ENCODE measurements around the gene PBX4. TPM values are rescaled to one million over a fixed set of nuclear protein-coding genes. Genes with fewer than 3 reads are reported as not detected.

The PBX4 gene
- total RNA-seq, 1 experiment from 2014 or later: 0.30 TPM

- Mint-ChIP-seq H3K4me3 (ENCODE audit: unreplicated experiment) (no peak overlapping the region), H3K4me1 (ENCODE audit: insufficient read depth, unreplicated experiment) (peaks cover 6% of the 10 kb centered on the region), H3K9me3 (ENCODE audit: unreplicated experiment) (no peaks in the 10 kb centered on the region), H3K27ac (ENCODE audit: low read depth, unreplicated experiment) (no peak overlapping the region), H3K27me3 (ENCODE audit: insufficient read depth, unreplicated experiment) (no peaks in the 10 kb centered on the region), H3K36me3 (ENCODE audit: insufficient read depth, unreplicated experiment) (no peaks in the 10 kb centered on the region)
- CTCF ChIA-PET: interaction anchor here (0.6 to 3.5 kb wide), 3 partner anchors 18 to 95 kb away, joined by 3 to 21 read pairs (median 8); partner anchors contain the start of gene GMIP
- TF ChIP-seq CTCF (IDR thresholded peaks at IDR 0.05; ENCODE audit: unreplicated experiment): no peak
- POLR2A ChIA-PET: no interaction called here
- DNase-seq (ENCODE audit: unreplicated experiment): no peak
- intact Hi-C loops (cut with micrococcal nuclease): loop anchor here (5.0 kb wide), 2 partner anchors 77 to 92 kb away; partner anchors contain the start of genes GMIP and LPAR2
- no TSS peak for BruUV-seq (replicated peaks)
Observed at GRCh38 chr19:19549804-19550464, 68.6 kb downstream of the PBX4 start.

GRCh38 chr19:19548915-19549759 lies 69.3 kb downstream of the PBX4 start:
- TF ChIP-seq CTCF (IDR thresholded peaks at IDR 0.05; ENCODE audit: unreplicated experiment): no peak
- no peak overlapping the region for H3K27ac Mint-ChIP-seq (ENCODE audit: low read depth, unreplicated experiment)
- H3K36me3 Mint-ChIP-seq (ENCODE audit: insufficient read depth, unreplicated experiment): no peaks in the 10 kb centered on the region
- H3K4me3 Mint-ChIP-seq (ENCODE audit: unreplicated experiment): no peak overlapping the region
- CTCF ChIA-PET: interaction anchor here (1.5 kb wide), 1 partner anchor 17 kb away, joined by 8 read pairs; no protein-coding TSS in a partner anchor
- H3K4me1 Mint-ChIP-seq (ENCODE audit: insufficient read depth, unreplicated experiment): peaks cover 6% of the 10 kb centered on the region
- peak; percentile 30 for DNase-seq (ENCODE audit: unreplicated experiment)
- no peaks in the 10 kb centered on the region for H3K27me3 Mint-ChIP-seq (ENCODE audit: insufficient read depth, unreplicated experiment)
- POLR2A ChIA-PET: interaction anchor here (1.5 kb wide), 1 partner anchor 79 kb away, joined by 4 read pairs; no protein-coding TSS in a partner anchor
- BruUV-seq (replicated peaks): no TSS peak
- intact Hi-C loops (cut with micrococcal nuclease): no loop called here
- H3K9me3 Mint-ChIP-seq (ENCODE audit: unreplicated experiment): no peaks in the 10 kb centered on the region

- no peak overlapping the region for H3K4me3 Mint-ChIP-seq (ENCODE audit: unreplicated experiment)
- no peaks in the 10 kb centered on the region for H3K9me3 Mint-ChIP-seq (ENCODE audit: unreplicated experiment)
- H3K27ac Mint-ChIP-seq (ENCODE audit: low read depth, unreplicated experiment): no peak overlapping the region
- no peaks in the 10 kb centered on the region for H3K27me3 Mint-ChIP-seq (ENCODE audit: insufficient read depth, unreplicated experiment)
- no peak for TF ChIP-seq CTCF (IDR thresholded peaks at IDR 0.05; ENCODE audit: unreplicated experiment)
- peaks cover 6% of the 10 kb centered on the region for H3K4me1 Mint-ChIP-seq (ENCODE audit: insufficient read depth, unreplicated experiment)
- CTCF ChIA-PET: interaction anchor here (0.5 to 1.6 kb wide), 8 partner anchors 16 to 1215 kb away, joined by 3 to 13 read pairs (median 4); partner anchors contain the start of gene GMIP
- POLR2A ChIA-PET: interaction anchor here (1.5 kb wide), 1 partner anchor 81 kb away, joined by 4 read pairs; no protein-coding TSS in a partner anchor
- BruUV-seq (replicated peaks): no TSS peak
- no peak for DNase-seq (ENCODE audit: unreplicated experiment)
- no peaks in the 10 kb centered on the region for H3K36me3 Mint-ChIP-seq (ENCODE audit: insufficient read depth, unreplicated experiment)
- intact Hi-C loops (cut with micrococcal nuclease): no loop called here
Observed at GRCh38 chr19:19547674-19548336, 70.7 kb downstream of the PBX4 start.
